Esophagus squamous epithelium (tissue), 4 donors: Measurements from ENCODE around the gene FEZ2. TPM values are rescaled to one million over a fixed set of nuclear protein-coding genes. Genes with fewer than 3 reads are reported as not detected.

Experiments
- total RNA-seq, 4 donors: library from RNA; depleted of rRNA; stranded (reverse); fragments of >200 nt; gene quantifications; one replicate each; pipeline ENCODE4 v1.1.0, GENCODE V29; 2016

The FEZ2 gene
- total RNA-seq, 4 donors from 2014 or later: 9.2 to 34.9 (median 26.4) TPM

Other genes with a start within 250 kb of the FEZ2 start
- gene CRIM1, start 242.4 kb downstream of the FEZ2 start, total RNA-seq: 100 to 1,000 TPM in 1 of 4 donors, 10 to 100 TPM in 3; 16.4 to 107 (median 29.9) TPM
- 10 to 100 TPM in 2 of 4 donors, 1 to 10 TPM in 2; 2.9 to 36.8 (median 10.6) TPM for gene VIT, start 98.5 kb upstream of the FEZ2 start, total RNA-seq